DND-41 (cell line): ENCODE results near the gene SLC12A4.

Source experiments
- ATAC-seq: fragments of 200-7000 bp; cut with Tn5 transposase; 3 replicates; pipeline ENCODE4 v1.9.1; 2021; ENCODE audit warnings: low read depth; ENCODE audit not compliant: insufficient read depth
- DNase-seq: peaks from one replicate; pipeline ENCODE4 v3.0.0-alpha.2; 2020
- H2AFZ ChIP-seq: 2 replicates; pipeline ENCODE4 v1.6.0; 2012; ENCODE audit warnings: low read depth, low read length
- H3K27ac ChIP-seq: 2 replicates; pipeline ENCODE4 v1.5.1; 2012; ENCODE audit warnings: low read length, inconsistent platforms
- H3K27me3 ChIP-seq: fragments of 200-600 bp; sonication (generic); 2 replicates; pipeline ENCODE4 v1.6.0; 2012; ENCODE audit warnings: low read length, mild to moderate bottlenecking, inconsistent platforms; ENCODE audit not compliant: insufficient read depth, poor library complexity
- H3K36me3 ChIP-seq: 2 replicates; pipeline ENCODE4 v1.5.1; 2012; ENCODE audit warnings: low read length, inconsistent platforms; ENCODE audit not compliant: insufficient read depth
- H3K4me1 ChIP-seq: 2 replicates; pipeline ENCODE4 v1.5.1; 2012; ENCODE audit warnings: mild to moderate bottlenecking, low read length; ENCODE audit not compliant: insufficient read depth
- H3K4me2 ChIP-seq: 2 replicates; pipeline ENCODE4 v1.6.0; 2012; ENCODE audit warnings: mild to moderate bottlenecking, moderate library complexity, low read length, inconsistent platforms; ENCODE audit not compliant: insufficient read depth
- H3K4me3 ChIP-seq, 2 experiments: fragments of 200-600 bp in 1 of 2; shearing (Covaris generic) in 1 of 2; 2 replicates each; pipeline ENCODE4 v1.5.1; 2012 to 2016; ENCODE audit warnings: inconsistent platforms in 2 of 2, low read length in 2 of 2, mild to moderate bottlenecking in 2 of 2, low read depth in 1 of 2, moderate library complexity in 1 of 2
- H3K79me2 ChIP-seq: 2 replicates; pipeline ENCODE4 v1.6.0; 2012; ENCODE audit warnings: low read length, inconsistent platforms; ENCODE audit not compliant: insufficient read depth
- H3K9ac ChIP-seq: 2 replicates; pipeline ENCODE4 v1.6.0; 2012; ENCODE audit warnings: low read depth, mild to moderate bottlenecking, inconsistent platforms, low read length, moderate library complexity
- H3K9me3 ChIP-seq: 2 replicates; pipeline ENCODE4 v1.5.1; 2012; ENCODE audit warnings: low read length, moderate library complexity, mild to moderate bottlenecking, inconsistent platforms; ENCODE audit not compliant: insufficient read depth, severe bottlenecking
- H4K20me1 ChIP-seq: 2 replicates; pipeline ENCODE4 v1.6.0; 2012; ENCODE audit warnings: low read length; ENCODE audit not compliant: insufficient read depth
- EZH2 ChIP-seq: IDR thresholded peaks from 3 replicates; pipeline ENCODE4 v1.6.1; 2012; ENCODE audit warnings: borderline replicate concordance, low read depth, mild to moderate bottlenecking, moderate library complexity, low read length, inconsistent platforms; ENCODE audit not compliant: severe bottlenecking
- TF ChIP-seq, protein P1 (sequence below): IDR thresholded peaks from 2 replicates; pipeline ENCODE4 v1.5.1; 2012; ENCODE audit warnings: borderline replicate concordance, low read length, moderate library complexity, mild to moderate bottlenecking; ENCODE audit not compliant: poor library complexity, severe bottlenecking; ENCODE audit errors: extremely low read depth

The SLC12A4 gene

GRCh38 chr16:67936880-67937605, 31.4 kb downstream of the SLC12A4 start:
- Histone ChIP-seq H3K27ac (peak overlapping the region; percentile 92), H3K9ac (peak overlapping the region; percentile 84), H3K4me3 (peak overlapping the region; percentile 72 to 91; a peak in 3 of 4 replicates), H3K79me2 (peaks cover 32% of the 10 kb centered on the region), H3K36me3 (peaks cover 47% of the 10 kb centered on the region), H3K4me2 (peak overlapping the region; percentile 98), H2AFZ (peak overlapping the region; percentile 76), H3K27me3 (no peaks in the 10 kb centered on the region), H4K20me1 (peaks cover 19% of the 10 kb centered on the region), H3K9me3 (no peaks in the 10 kb centered on the region), H3K4me1 (peaks cover 26% of the 10 kb centered on the region)
- DNase-seq (peak; percentile 90), ATAC-seq (peak; percentile 78)
- no peak for TF ChIP-seq EZH2
- TF ChIP-seq, protein P1, sequence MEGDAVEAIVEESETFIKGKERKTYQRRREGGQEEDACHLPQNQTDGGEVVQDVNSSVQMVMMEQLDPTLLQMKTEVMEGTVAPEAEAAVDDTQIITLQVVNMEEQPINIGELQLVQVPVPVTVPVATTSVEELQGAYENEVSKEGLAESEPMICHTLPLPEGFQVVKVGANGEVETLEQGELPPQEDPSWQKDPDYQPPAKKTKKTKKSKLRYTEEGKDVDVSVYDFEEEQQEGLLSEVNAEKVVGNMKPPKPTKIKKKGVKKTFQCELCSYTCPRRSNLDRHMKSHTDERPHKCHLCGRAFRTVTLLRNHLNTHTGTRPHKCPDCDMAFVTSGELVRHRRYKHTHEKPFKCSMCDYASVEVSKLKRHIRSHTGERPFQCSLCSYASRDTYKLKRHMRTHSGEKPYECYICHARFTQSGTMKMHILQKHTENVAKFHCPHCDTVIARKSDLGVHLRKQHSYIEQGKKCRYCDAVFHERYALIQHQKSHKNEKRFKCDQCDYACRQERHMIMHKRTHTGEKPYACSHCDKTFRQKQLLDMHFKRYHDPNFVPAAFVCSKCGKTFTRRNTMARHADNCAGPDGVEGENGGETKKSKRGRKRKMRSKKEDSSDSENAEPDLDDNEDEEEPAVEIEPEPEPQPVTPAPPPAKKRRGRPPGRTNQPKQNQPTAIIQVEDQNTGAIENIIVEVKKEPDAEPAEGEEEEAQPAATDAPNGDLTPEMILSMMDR: no peak

DNA sequence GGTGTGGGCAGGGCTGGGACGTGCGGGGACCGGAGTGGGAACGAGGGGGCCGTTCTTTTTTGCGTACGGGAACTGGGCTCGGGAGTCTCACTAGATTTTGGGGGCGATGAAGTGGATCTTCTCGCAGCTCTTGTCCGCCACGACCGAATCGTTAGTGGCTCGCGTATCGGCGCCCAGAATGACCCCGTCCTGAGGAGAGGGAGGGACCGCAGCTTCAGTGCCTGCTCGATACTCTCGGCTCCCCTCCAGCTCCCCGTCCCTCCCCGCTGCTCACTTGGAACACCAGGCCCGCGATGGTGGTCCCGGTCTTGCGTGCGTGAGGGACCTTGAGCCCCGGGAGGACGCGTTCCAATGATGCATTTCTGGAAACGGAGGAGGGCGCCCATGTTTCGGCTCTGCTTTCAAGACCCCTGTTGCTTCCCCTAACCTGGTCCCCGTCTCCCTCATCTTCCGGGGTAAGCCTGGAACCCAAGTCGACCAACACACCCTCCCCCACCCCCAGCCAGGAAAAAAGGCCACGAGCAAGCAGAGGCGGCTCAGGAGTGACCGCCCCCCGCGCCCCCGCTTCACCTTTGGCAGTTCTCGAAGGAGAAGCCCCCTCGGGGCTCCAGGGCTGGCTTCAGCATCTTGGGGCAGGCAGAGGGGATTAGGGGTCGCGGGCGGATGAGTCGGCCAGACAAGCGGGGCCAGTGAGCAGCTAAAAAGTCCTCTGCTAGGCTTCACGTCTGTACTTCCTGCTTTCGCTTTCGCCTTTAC, 32.1 kb downstream of the SLC12A4 start, which contains the start of gene PSMB10:
Gene PSMB10, minus strand, starts transcription at position 727 of the 756 bp plus-strand sequence. Its CDS starts 101 bp downstream, at position 626.
- no peaks in the 10 kb centered on the region for H3K27me3 ChIP-seq
- peaks cover 32% of the 10 kb centered on the region for H3K79me2 ChIP-seq
- peak within 1 kb of the TSS; percentile 72 to 91 for H3K4me3 ChIP-seq
- ATAC-seq (peak; percentile 43), DNase-seq (no peak)
- peak within 1 kb of the TSS; percentile 98 for H3K4me2 ChIP-seq
- peak within 1 kb of the TSS; percentile 84 for H3K9ac ChIP-seq
- H3K36me3 ChIP-seq: peaks cover 45% of the 10 kb centered on the region
- TF ChIP-seq, protein P1: peak; percentile 46
- no peak for TF ChIP-seq EZH2
- H2AFZ ChIP-seq: peak within 1 kb of the TSS; percentile 76
- no peaks in the 10 kb centered on the region for H3K9me3 ChIP-seq
- H3K4me1 ChIP-seq: peaks cover 26% of the 10 kb centered on the region
- peaks cover 19% of the 10 kb centered on the region for H4K20me1 ChIP-seq
- H3K27ac ChIP-seq: peak within 1 kb of the TSS; percentile 92

DNA sequence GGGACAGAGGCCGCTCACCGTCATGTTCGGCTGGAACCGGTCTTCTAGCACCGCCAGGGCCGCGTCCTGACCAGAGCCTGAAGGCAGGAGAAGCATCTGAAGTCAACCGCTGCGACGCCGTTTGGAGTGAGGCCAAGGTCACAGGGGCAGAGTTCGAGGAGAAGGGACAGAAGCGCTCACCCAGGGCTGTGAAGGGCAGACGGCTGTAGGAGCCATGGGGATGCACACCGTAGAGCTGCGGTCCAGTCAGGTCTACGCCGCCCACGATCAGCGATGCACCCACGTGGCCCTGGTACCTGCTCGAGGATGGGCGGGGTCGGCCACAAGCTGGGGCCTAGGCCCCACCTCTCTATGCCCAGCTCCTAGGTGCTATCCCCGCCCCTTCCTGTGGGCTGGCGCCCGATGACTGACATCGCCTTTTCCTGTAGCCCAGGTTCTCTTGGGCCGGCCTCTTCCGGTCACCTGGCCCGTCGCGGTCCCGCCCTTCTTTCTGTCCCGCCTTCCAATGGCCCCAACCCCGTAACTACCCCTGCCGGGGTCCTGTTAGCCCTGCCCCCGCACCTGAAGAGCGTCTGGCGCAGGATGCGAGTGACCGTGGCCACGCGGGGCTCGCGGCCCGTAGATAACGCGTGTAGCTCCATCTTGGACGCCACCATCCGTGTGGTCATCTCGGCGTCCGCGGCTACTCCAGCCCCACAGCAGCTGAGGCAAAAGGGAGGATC, 32.9 kb downstream of the SLC12A4 start:
- H3K4me3 ChIP-seq: peak overlapping the region; percentile 72 to 91

More for the DNA sequence above, 32.9 kb downstream of the SLC12A4 start:
- Histone ChIP-seq H3K9me3 (no peaks in the 10 kb centered on the region), H3K27ac (peak overlapping the region; percentile 92), H3K4me1 (peaks cover 26% of the 10 kb centered on the region), H3K36me3 (peaks cover 51% of the 10 kb centered on the region), H3K79me2 (peaks cover 32% of the 10 kb centered on the region), H4K20me1 (peaks cover 19% of the 10 kb centered on the region), H3K27me3 (no peaks in the 10 kb centered on the region), H3K4me2 (peak overlapping the region; percentile 98), H2AFZ (peak overlapping the region; percentile 76), H3K9ac (peak overlapping the region; percentile 84)
- DNase-seq: peak; percentile 88
- TF ChIP-seq, protein P1: no peak
- no peak for TF ChIP-seq EZH2
- ATAC-seq: peak; percentile 74
